Gastrocnemius medialis (tissue), 4 donors: Measurements from ENCODE around the gene HLA-F. TPM values are rescaled to one million over a fixed set of nuclear protein-coding genes. Genes with fewer than 3 reads are reported as not detected.

Experiments used
- ATAC-seq, 2 donors: fragments of 150-250 bp; one replicate each; pipeline ENCODE4 v1.9.1; 2016
- DNase-seq, 2 donors: peaks; one replicate each; pipeline ENCODE4 v3.0.0-alpha.2; 2019
- H3K27ac ChIP-seq, 4 donors: fragments of 200-600 bp; sonication (generic); 1 replicate in 1 of 4; 2 replicates in 3 of 4; pipeline ENCODE4 v1.5.1; 2016 to 2018; ENCODE audit warnings: mild to moderate bottlenecking in 2 of 4, moderate library complexity in 1 of 4
- H3K27me3 ChIP-seq, 3 donors: fragments of 200-600 bp; sonication (generic) in 2 of 3; 1 replicate in 1 of 3; 2 replicates in 2 of 3; pipeline versions ENCODE4 v1.5.1 to v1.6.0; 2016 to 2019; ENCODE audit warnings: mild to moderate bottlenecking in 1 of 3, moderate library complexity in 1 of 3
- H3K36me3 ChIP-seq, 2 donors: fragments of 200-600 bp; sonication (generic) in 1 of 2; one replicate each; pipeline ENCODE4 v1.5.1; 2017 to 2018
- H3K4me1 ChIP-seq, 2 donors: fragments of 200-600 bp; sonication (generic) in 1 of 2; one replicate each; pipeline ENCODE4 v1.5.1; 2016 to 2017; ENCODE audit warnings: mild to moderate bottlenecking in 2 of 2
- H3K4me3 ChIP-seq, 4 donors: fragments of 200-600 bp; sonication (generic) in 3 of 4; 1 replicate in 1 of 4; 2 replicates in 3 of 4; pipeline ENCODE4 v1.5.1; 2016 to 2019; ENCODE audit warnings: mild to moderate bottlenecking in 2 of 4
- H3K9me3 ChIP-seq, 3 donors: fragments of 200-600 bp; sonication (generic) in 2 of 3; 1 replicate in 1 of 3; 2 replicates in 2 of 3; pipeline ENCODE4 v1.5.1; 2016 to 2019
- CTCF ChIP-seq, 5 experiments: fragments of 450-650 bp in 3 of 5; fragments of 200-600 bp in 2 of 5; sonication (generic) in 2 of 5; IDR thresholded peaks in 4 of 5; conservative IDR thresholded peaks in 1 of 5; 1 replicate in 4 of 5; 2 replicates in 1 of 5; pipeline ENCODE4 v1.5.1; 2016 to 2019; ENCODE audit warnings: antibody characterized with exemption in 5 of 5, mild to moderate bottlenecking in 3 of 5, moderate library complexity in 3 of 5
- POLR2A ChIP-seq, 2 donors: fragments of 450-650 bp; IDR thresholded peaks; one replicate each; pipeline ENCODE4 v1.6.1; 2017; ENCODE audit warnings: antibody characterized with exemption in 2 of 2, mild to moderate bottlenecking in 2 of 2, moderate library complexity in 2 of 2
- in situ Hi-C, 4 donors: fragments of 200-750 bp; cut with MboI; loops; one replicate each; pipeline versions ENCODE4 v1.15.0 to v1.8.0; 2017; ENCODE audit warnings: low sequenced_read_pairs in 4 of 4
- intact Hi-C: fragments of 100-400 bp; cut with DNase I; formaldehyde crosslinking; loops from one replicate; pipeline ENCODE4 v1.15.1; 2023; ENCODE audit warnings: low total_unique reads
- total RNA-seq, 4 donors: library from RNA; depleted of rRNA; stranded (reverse); fragments of >200 nt; gene quantifications; one replicate each; pipeline versions ENCODE4 v1.1.0 to v1.2.3, GENCODE V29; 2016

The HLA-F gene
- total RNA-seq, 4 donors from 2014 or later, result 9.6 to 22.1 (median 13.0) TPM

GRCh38 chr6:29750709-29751108 lies 27.5 kb downstream of the HLA-F start:
- no peak for ATAC-seq
- TF ChIP-seq CTCF (IDR thresholded peaks at IDR 0.05 in 4 of 5, conservative IDR thresholded peaks at IDR 0.05 in 1 of 5) (no peak), POLR2A (IDR thresholded peaks at IDR 0.05) (no peak)
- in situ Hi-C loops (no loop called here), intact Hi-C loops (loop anchor here (5.0 kb wide), 1 partner anchor 317 kb away; the partner anchor contains the start of gene PPP1R11)
- no peaks in the 10 kb centered on the region for H3K9me3 ChIP-seq
- no peak overlapping the region for H3K27ac ChIP-seq
- no peak overlapping the region for H3K4me3 ChIP-seq
- peaks cover 0 to 1% (median 0%) of the 10 kb centered on the region in 3 donors for H3K27me3 ChIP-seq
- DNase-seq, result no peak
- no peaks in the 10 kb centered on the region for H3K36me3 ChIP-seq
- H3K4me1 ChIP-seq, result peaks cover 8 to 17% of the 10 kb centered on the region in 2 donors

GRCh38 chr6:29751480-29751879 lies 28.2 kb downstream of the HLA-F start:
- no peaks in the 10 kb centered on the region for H3K36me3 ChIP-seq
- ATAC-seq, result no peak
- TF ChIP-seq CTCF (IDR thresholded peaks at IDR 0.05 in 4 of 5, conservative IDR thresholded peaks at IDR 0.05 in 1 of 5) (no peak), POLR2A (IDR thresholded peaks at IDR 0.05) (no peak)
- peak overlapping the region; percentile 67 to 87 (median 84) for H3K27ac ChIP-seq
- H3K4me1 ChIP-seq, result peaks cover 8 to 17% of the 10 kb centered on the region in 2 donors
- H3K27me3 ChIP-seq, result peaks cover 0 to 3% (median under 1%) of the 10 kb centered on the region in 3 donors
- in situ Hi-C loops (no loop called here), intact Hi-C loops (loop anchor here (5.0 kb wide), 1 partner anchor 316 kb away; the partner anchor contains the start of gene PPP1R11)
- DNase-seq, result no peak
- H3K4me3 ChIP-seq, result peak overlapping the region in 1 of 4 donors; percentile 73
- H3K9me3 ChIP-seq, result no peaks in the 10 kb centered on the region

- H3K27ac ChIP-seq, result peak overlapping the region; percentile 67 to 87 (median 84)
- no peaks in the 10 kb centered on the region for H3K9me3 ChIP-seq
- H3K4me1 ChIP-seq, result peaks cover 8 to 17% of the 10 kb centered on the region in 2 donors
- in situ Hi-C loops, result no loop called here
- H3K36me3 ChIP-seq, result no peaks in the 10 kb centered on the region
- H3K4me3 ChIP-seq, result peak overlapping the region; percentile 55 to 77 (median 72)
- peak; percentile 65 to 81 for DNase-seq
- ATAC-seq, result peak; percentile 79 to 85
- TF ChIP-seq CTCF (IDR thresholded peaks at IDR 0.05 in 4 of 5, conservative IDR thresholded peaks at IDR 0.05 in 1 of 5) (peak; percentile 78 to 96 (median 91)), POLR2A (IDR thresholded peaks at IDR 0.05) (peak; percentile 31 to 46)
- intact Hi-C loops, result loop anchor here (1.0 to 5.0 kb wide), 4 partner anchors 14 to 315 kb away; partner anchors contain the start of gene PPP1R11
- H3K27me3 ChIP-seq, result peaks cover 0 to 8% (median 5%) of the 10 kb centered on the region in 3 donors
Measured at GRCh38 chr6:29752451-29753308, 29.4 kb downstream of the HLA-F start.

- in situ Hi-C loops, result no loop called here
- Histone ChIP-seq H3K9me3 (no peaks in the 10 kb centered on the region), H3K27ac (peak overlapping the region; percentile 67 to 87 (median 84)), H3K36me3 (no peaks in the 10 kb centered on the region), H3K4me3 (peak overlapping the region; percentile 55 to 77 (median 72)), H3K4me1 (peaks cover 8 to 17% of the 10 kb centered on the region in 2 donors), H3K27me3 (peaks cover under 1 to 10% (median 5%) of the 10 kb centered on the region in 3 donors)
- ATAC-seq (no peak), DNase-seq (no peak)
- intact Hi-C loops, result loop anchor here (1.0 to 5.0 kb wide), 4 partner anchors 15 to 314 kb away; partner anchors contain the start of gene PPP1R11
- TF ChIP-seq POLR2A (IDR thresholded peaks at IDR 0.05), result no peak
- TF ChIP-seq CTCF (IDR thresholded peaks at IDR 0.05 in 4 of 5, conservative IDR thresholded peaks at IDR 0.05 in 1 of 5), result no peak
Measured at GRCh38 chr6:29753309-29753644, 30.0 kb downstream of the HLA-F start.
